OCI-M2 (cell line): Measurements from ENCODE around the gene ABTB2.

Experiments used
- DNase-seq: peaks from one replicate; lab custom pipeline; 2025; ENCODE audit not compliant: unreplicated experiment; lab: John Stamatoyannopoulos, UW

Gene ABTB2

DNA sequence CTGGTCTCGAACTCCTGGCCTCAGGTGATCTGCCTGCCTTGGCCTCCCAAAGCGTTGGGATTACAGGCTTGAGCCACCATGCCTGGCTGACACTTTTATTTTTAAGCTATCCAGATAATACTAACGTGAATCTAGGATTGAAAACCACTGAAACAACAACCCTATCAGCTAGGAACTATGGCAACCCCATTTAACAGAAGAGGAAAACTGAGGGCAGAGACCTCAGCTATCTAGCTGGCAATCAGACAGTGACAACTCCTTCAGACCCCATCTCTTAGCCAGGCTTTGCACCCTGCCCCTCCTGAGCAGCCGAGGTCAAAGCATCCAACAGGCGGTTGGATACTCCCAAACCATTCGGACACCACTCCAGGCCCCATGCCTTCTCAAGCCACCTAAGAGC, 14.1 kb downstream of the ABTB2 start:
- no peak for DNase-seq

DNA sequence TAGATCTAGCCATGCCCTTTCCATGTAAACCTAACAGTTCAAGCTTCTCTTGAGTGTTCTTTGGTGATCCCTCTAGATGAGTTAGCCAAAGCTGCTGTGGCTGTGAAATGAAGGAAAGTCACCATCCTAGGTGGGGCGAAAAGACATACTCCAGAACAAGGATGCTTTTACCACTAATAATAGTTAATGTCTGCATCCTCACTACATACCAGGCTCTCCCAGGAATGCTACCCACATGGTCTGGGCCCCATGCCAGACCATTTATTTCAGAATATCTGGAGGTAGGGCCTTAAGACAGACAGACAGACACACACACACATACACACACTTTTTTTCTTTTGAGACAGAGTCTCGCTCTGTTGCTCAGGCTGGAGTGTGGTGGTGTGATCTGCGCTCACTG, 14.7 kb downstream of the ABTB2 start:
- no peak for DNase-seq

- DNase-seq = no peak
Measured at GRCh38 chr11:34341931-34342533, 15.8 kb downstream of the ABTB2 start.

- DNase-seq = no peak
Measured at GRCh38 chr11:34341096-34341495, 16.7 kb downstream of the ABTB2 start.

GRCh38 chr11:34340653-34341052, 17.2 kb downstream of the ABTB2 start:
- no peak for DNase-seq

GRCh38 chr11:34339149-34340064, 18.4 kb downstream of the ABTB2 start:
- no peak for DNase-seq

GRCh38 chr11:34337016-34337415, 20.8 kb downstream of the ABTB2 start:
- DNase-seq = no peak

DNA sequence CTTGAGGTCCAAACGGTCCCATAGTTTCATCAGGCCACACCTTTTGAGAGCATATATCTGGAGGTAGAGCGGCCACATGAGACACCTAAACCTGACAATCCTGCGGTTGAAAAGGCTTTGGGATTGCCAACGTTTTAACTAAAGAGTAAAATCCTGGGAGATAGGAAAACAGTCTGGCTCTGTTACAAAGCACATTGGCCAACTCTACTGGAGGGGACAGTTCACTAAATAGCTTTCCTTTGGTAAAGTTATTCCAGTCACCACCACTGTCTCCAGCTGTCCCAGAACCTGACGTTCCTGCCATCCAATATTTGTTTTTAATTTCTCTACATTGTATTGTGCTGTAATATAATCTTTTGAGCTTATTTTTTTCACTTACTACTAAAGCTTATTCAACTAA, 22.0 kb downstream of the ABTB2 start:
- DNase-seq = no peak

DNA sequence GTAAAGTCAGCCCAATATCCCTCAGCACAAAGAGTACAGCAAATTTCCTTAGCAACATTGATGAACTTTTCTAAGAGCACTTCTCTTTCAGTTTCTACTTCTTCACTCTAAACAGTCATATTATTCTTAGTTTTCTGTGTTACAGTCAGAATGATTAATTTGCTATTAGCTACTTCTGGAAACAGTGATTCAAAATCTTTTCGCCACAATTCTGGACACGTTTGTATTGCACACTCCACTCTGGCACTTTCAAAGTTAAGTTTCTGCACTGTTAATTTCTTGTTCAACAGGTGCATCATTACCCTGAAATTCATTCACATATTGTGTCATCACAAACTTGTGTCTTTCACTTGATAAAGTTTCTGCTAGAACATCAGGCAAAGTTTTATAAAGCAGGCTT, 22.5 kb downstream of the ABTB2 start:
- no peak for DNase-seq

GRCh38 chr11:34333787-34334186, 24.0 kb downstream of the ABTB2 start:
- no peak for DNase-seq

DNA sequence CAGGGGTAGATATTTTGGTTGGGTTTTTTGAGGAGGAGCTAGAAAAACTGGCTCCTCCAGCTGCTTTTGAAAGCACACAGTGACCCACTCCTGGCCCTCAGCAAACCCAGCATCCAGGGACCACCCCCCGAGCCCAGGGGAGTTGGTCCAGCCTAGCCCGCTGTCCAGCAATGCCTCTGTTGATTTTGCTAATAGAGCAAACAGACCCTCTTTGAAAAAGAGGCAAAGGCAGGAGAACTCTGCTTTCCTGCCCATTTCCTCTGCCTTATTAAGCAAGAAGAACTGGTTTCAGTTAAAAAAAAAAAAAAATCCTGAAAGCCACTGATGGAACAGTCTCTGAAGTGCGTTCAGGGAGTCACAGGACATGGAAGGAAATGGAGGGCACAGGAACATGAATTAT, 25.3 kb downstream of the ABTB2 start:
- DNase-seq = no peak

- no peak for DNase-seq
Measured at GRCh38 chr11:34331736-34332135, 26.1 kb downstream of the ABTB2 start.

DNA sequence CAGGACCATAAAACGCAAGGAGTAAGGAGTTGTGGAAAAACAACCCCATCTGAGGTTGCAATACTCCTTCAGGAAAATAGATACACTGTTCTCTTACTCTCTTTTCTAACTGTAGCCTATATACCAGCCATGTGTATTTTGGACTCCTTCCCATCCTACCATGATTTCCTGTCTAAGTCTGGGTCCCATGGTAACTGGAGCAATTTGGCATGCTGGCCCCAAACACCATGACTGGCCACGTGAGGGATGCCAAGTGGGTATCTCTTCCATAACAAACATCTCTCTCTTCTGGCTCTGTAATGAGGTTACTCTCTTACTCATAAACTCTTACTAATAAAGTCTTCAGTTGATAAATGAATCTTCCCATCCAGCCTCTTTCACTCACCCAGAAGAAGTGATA, 26.5 kb downstream of the ABTB2 start:
- no peak for DNase-seq

DNA sequence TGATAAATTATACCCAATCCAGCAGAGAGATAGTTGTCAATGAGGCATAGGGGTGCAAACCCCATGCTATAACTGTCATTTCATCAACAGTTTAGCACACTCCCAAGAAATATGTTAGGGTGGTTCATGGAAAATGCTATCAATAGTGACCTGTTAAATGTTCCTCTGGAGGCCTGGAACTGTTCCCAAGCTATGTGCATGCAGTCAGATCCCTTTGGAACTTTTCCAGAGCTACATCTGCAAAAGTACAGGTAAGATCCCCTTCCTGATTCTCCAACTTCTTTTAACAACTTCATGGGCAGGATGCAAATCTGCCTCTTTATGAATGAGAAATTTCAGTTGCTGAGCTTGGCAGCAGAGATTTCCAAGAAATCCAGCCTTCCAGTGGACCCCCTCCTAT, 27.2 kb downstream of the ABTB2 start:
- DNase-seq = no peak

- DNase-seq = no peak
Measured at GRCh38 chr11:34329876-34330275, 27.9 kb downstream of the ABTB2 start.

DNA sequence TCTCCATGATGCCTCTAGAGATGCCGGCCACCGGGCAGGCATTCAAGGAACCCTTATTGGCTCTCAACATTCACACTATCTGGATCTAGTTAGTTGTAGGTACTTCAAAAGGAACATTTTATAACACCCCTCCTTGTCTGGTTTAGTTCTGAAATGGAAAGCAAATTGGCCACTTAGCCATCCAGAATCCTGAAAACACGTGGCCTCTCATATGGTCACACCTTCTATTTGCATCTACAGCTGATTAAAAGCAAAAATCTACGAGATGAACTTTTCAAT, 29.2 kb downstream of the ABTB2 start:
- DNase-seq = no peak

GRCh38 chr11:34327804-34328631, 29.8 kb downstream of the ABTB2 start:
- DNase-seq = no peak

- DNase-seq = no peak
Measured at GRCh38 chr11:34324466-34324865, 33.3 kb downstream of the ABTB2 start.

- no peak for DNase-seq
Measured at GRCh38 chr11:34323601-34324000, 34.2 kb downstream of the ABTB2 start.

- no peak for DNase-seq
Measured at GRCh38 chr11:34318111-34319037, 39.4 kb downstream of the ABTB2 start.

DNA sequence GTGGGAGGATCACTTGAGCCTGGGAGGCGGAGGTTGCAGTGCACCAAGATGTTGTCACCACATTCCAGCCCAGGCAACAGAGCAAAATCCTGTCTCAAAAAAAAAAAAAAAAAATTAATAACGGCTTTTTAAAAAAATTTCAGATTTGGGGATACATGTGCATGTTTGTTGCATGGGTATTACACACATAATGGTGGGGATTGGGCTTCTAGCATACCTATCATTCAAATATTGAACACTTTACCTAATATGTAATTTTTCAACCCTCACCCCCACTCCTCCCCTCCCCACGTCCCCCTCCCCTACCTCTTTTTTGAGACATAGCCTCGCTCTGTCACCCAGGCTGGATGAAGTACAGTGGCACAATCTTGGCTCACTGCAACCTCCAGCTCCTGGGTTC, 40.1 kb downstream of the ABTB2 start:
- DNase-seq = no peak
